Hepatocyte (in vitro differentiated cells): ENCODE measurements around the gene BAHCC1. TPM values are rescaled to one million over a fixed set of nuclear protein-coding genes. Genes with fewer than 3 reads are reported as not detected.

Source experiments
- DNase-seq: peaks from one replicate; pipeline ENCODE4 v3.0.0-alpha.2; 2016; ENCODE audit warnings: low spot score
- H2AFZ ChIP-seq: fragments of 200-600 bp; sonication (generic); 2 replicates; pipeline ENCODE4 v1.6.0; 2016; ENCODE audit warnings: antibody characterized with exemption, mild to moderate bottlenecking
- H3K27ac ChIP-seq: fragments of 200-600 bp; sonication (generic); 2 replicates; pipeline ENCODE4 v1.5.1; 2016; ENCODE audit warnings: mild to moderate bottlenecking
- H3K27me3 ChIP-seq: fragments of 200-600 bp; sonication (generic); 2 replicates; pipeline ENCODE4 v1.6.1; 2016
- H3K36me3 ChIP-seq: fragments of 200-600 bp; sonication (generic); replicated peaks from 2 replicates; pipeline ENCODE4 v1.5.1; 2016; ENCODE audit warnings: low read depth; ENCODE audit not compliant: insufficient read depth
- H3K4me1 ChIP-seq: fragments of 200-600 bp; sonication (generic); 2 replicates; pipeline ENCODE4 v1.5.1; 2016; ENCODE audit warnings: mild to moderate bottlenecking, moderate library complexity; ENCODE audit not compliant: insufficient read depth
- H3K4me2 ChIP-seq: fragments of 200-600 bp; sonication (generic); 2 replicates; pipeline ENCODE4 v1.6.0; 2016
- H3K4me3 ChIP-seq: fragments of 200-600 bp; sonication (generic); 2 replicates; pipeline ENCODE4 v1.5.1; 2016; ENCODE audit warnings: mild to moderate bottlenecking
- H3K79me2 ChIP-seq: fragments of 200-600 bp; sonication (generic); 2 replicates; pipeline ENCODE4 v1.6.0; 2017; ENCODE audit warnings: mild to moderate bottlenecking
- H3K9me2 ChIP-seq: fragments of 200-600 bp; sonication (generic); replicated peaks from 2 replicates; pipeline ENCODE4 v1.6.0; 2017; ENCODE audit warnings: mild to moderate bottlenecking; ENCODE audit not compliant: insufficient read depth
- H3K9me3 ChIP-seq: fragments of 200-600 bp; sonication (generic); 2 replicates; pipeline ENCODE4 v1.5.1; 2016; ENCODE audit warnings: low read depth, mild to moderate bottlenecking
- H4K20me1 ChIP-seq: fragments of 200-600 bp; sonication (generic); 2 replicates; pipeline ENCODE4 v1.6.0; 2016; ENCODE audit warnings: mild to moderate bottlenecking; ENCODE audit not compliant: insufficient read depth, poor library complexity, severe bottlenecking
- EZH2 ChIP-seq: fragments of 200-600 bp; sonication (generic); IDR thresholded peaks from 2 replicates; pipeline ENCODE4 v1.6.1; 2016; ENCODE audit warnings: antibody characterized with exemption, mild to moderate bottlenecking, borderline replicate concordance
- EZH2phosphoT487 ChIP-seq: fragments of 200-600 bp; sonication (generic); IDR thresholded peaks from one replicate; pipeline ENCODE4 v1.6.1; 2018; ENCODE audit warnings: antibody characterized with exemption, mild to moderate bottlenecking, low read depth, moderate library complexity; ENCODE audit not compliant: unreplicated experiment, severe bottlenecking
- WGBS: methylation state at CpG from one replicate; pipeline ENCODE4 v1.1.6; 2016; ENCODE audit warnings: low lambda C conversion rate; ENCODE audit errors: missing lambda C conversion rate; 5-methylcytosine and 5-hydroxymethylcytosine counted together
- polyA plus RNA-seq: library from polyadenylated mRNA; unstranded; fragments of >200 nt; fragmentation: Nextera tagmentation; extraction: Ambion mirVana; gene quantifications from 2 replicates; pipeline ENCODE4 v1.2.1, GENCODE V29; 2016
- total RNA-seq: library from RNA; depleted of rRNA; stranded (reverse); fragments of >200 nt; gene quantifications from 2 replicates; pipeline ENCODE4 v1.2.3, GENCODE V29; 2014
- TF ChIP-seq, protein P1 (sequence below): fragments of 200-600 bp; sonication (generic); IDR thresholded peaks from 2 replicates; pipeline ENCODE4 v1.5.1; 2016; ENCODE audit warnings: antibody characterized with exemption, mild to moderate bottlenecking; ENCODE audit not compliant: poor library complexity

BAHCC1 gene
- total and polyA plus RNA-seq, 2 experiments from 2014 or later, result 6.4 to 6.6 TPM

- H3K4me3 ChIP-seq, result no peak overlapping the region
- no peak overlapping the region for H2AFZ ChIP-seq
- H3K27me3 ChIP-seq, result no peaks in the 10 kb centered on the region
- peak overlapping the region; percentile 45 for H3K27ac ChIP-seq
- H3K4me2 ChIP-seq, result peak overlapping the region; percentile 49
- H4K20me1 ChIP-seq, result no peaks in the 10 kb centered on the region
- DNase-seq, result peak; percentile 41
- WGBS, result 62% methylated on average over 22 of the region's 27 CpGs
- no peaks in the 10 kb centered on the region for H3K9me3 ChIP-seq
- H3K79me2 ChIP-seq, result peaks cover 4% of the 10 kb centered on the region
- TF ChIP-seq EZH2, result no peak
- no peak for TF ChIP-seq EZH2phosphoT487
- TF ChIP-seq, protein P1, sequence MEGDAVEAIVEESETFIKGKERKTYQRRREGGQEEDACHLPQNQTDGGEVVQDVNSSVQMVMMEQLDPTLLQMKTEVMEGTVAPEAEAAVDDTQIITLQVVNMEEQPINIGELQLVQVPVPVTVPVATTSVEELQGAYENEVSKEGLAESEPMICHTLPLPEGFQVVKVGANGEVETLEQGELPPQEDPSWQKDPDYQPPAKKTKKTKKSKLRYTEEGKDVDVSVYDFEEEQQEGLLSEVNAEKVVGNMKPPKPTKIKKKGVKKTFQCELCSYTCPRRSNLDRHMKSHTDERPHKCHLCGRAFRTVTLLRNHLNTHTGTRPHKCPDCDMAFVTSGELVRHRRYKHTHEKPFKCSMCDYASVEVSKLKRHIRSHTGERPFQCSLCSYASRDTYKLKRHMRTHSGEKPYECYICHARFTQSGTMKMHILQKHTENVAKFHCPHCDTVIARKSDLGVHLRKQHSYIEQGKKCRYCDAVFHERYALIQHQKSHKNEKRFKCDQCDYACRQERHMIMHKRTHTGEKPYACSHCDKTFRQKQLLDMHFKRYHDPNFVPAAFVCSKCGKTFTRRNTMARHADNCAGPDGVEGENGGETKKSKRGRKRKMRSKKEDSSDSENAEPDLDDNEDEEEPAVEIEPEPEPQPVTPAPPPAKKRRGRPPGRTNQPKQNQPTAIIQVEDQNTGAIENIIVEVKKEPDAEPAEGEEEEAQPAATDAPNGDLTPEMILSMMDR, result no peak
- H3K36me3 ChIP-seq, result no peaks in the 10 kb centered on the region
- peaks cover 39% of the 10 kb centered on the region for H3K4me1 ChIP-seq
- H3K9me2 ChIP-seq, result no peaks in the 10 kb centered on the region
Measured at GRCh38 chr17:81489012-81489997, 94.0 kb downstream of the BAHCC1 start.

DNA sequence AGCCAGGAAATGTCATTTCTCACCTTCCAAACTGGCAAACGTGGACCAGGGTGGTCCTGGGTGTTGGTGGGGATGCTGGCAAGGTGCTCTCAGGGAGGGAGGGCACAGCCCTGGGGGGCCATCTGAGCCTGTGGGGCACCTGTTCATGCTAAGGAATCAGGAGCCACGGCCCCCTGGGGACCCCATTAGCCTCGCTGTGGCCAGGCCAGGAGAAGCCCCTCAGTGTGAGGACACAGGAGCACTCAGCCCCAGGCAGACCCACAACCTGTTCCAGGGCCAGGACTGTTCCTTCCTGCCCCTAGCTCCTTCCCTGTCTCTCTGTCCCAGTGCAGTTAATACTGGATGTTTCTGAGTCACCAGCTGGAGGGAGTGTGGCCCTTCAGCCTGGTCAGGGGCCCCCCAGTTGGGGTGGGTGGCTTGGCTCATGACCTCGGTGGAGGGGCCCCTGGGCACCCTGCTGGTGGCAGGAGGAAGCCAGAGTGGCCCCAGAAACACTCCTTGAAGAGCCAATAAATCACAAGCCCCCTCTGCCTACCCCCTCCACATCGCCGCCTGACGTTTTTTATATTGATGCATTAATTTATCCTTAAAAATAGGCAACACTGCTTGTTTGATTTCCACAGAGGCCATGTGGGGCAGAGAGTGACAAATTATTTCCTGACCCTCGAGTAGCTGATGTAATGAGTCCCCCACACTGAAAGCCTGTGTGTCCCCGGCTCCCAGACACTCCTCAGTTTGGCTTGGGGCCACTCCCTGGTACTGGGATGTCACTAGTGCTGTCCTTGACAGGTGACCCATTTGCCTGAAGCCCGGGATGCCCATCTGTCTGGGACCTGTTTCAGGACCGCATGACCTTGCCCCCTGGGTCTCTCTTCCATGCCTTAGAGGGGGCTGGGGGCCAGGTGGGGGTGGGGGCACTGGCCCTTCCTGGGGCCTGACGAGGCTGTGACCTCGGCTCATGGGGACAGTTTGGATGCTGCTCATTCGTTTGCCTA is 95.0 kb downstream of the BAHCC1 start:
- H3K4me1 ChIP-seq, result peaks cover 36% of the 10 kb centered on the region
- peak overlapping the region; percentile 49 for H3K4me2 ChIP-seq
- no peaks in the 10 kb centered on the region for H3K36me3 ChIP-seq
- H3K79me2 ChIP-seq, result peaks cover 4% of the 10 kb centered on the region
- H2AFZ ChIP-seq, result no peak overlapping the region
- no peaks in the 10 kb centered on the region for H3K9me2 ChIP-seq
- 70% methylated on average over 14 of the region's 14 CpGs for whole genome bisulfite sequencing
- TF ChIP-seq EZH2, result no peak
- TF ChIP-seq, protein P1, result no peak
- no peak for TF ChIP-seq EZH2phosphoT487
- no peak overlapping the region for H3K4me3 ChIP-seq
- H3K9me3 ChIP-seq, result no peaks in the 10 kb centered on the region
- no peaks in the 10 kb centered on the region for H4K20me1 ChIP-seq
- peak overlapping the region; percentile 45 for H3K27ac ChIP-seq
- no peaks in the 10 kb centered on the region for H3K27me3 ChIP-seq
- no peak for DNase-seq

DNA sequence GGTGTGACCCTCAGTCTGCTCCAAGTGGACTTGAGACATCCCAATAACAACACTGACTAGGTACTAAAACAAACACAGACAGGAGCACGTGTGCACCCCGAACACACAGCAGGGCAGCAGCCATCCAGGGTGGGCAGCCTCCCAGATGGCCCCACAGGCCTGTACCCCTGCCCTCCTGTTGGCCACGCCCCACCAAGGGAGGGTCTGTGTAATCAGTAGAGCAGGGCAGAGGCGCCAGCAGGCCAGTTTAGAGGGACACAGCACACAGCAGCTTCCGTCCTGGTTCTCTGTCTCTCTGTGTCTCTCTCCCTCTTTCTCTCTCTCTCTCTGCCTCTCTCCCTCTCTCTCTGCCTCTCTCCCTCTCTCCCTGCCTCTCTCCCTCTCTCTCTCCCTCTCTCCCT is 95.9 kb downstream of the BAHCC1 start:
- peaks cover 36% of the 10 kb centered on the region for H3K4me1 ChIP-seq
- H3K27ac ChIP-seq, result peak overlapping the region; percentile 37
- H3K27me3 ChIP-seq, result no peaks in the 10 kb centered on the region
- H3K4me2 ChIP-seq, result peak overlapping the region; percentile 42
- H3K9me3 ChIP-seq, result no peaks in the 10 kb centered on the region
- no peaks in the 10 kb centered on the region for H4K20me1 ChIP-seq
- DNase-seq, result peak; percentile 73
- TF ChIP-seq EZH2, result no peak
- TF ChIP-seq, protein P1, result no peak
- H3K4me3 ChIP-seq, result no peak overlapping the region
- 51% methylated on average over 4 of the region's 5 CpGs for WGBS
- H3K79me2 ChIP-seq, result peaks cover 4% of the 10 kb centered on the region
- no peaks in the 10 kb centered on the region for H3K36me3 ChIP-seq
- H2AFZ ChIP-seq, result no peak overlapping the region
- no peaks in the 10 kb centered on the region for H3K9me2 ChIP-seq
